ENCODE measurements around the gene PLA2G1B.
"Not testable (repeated sequence)": the region's sequence is repeated elsewhere in the genome, so short reads cannot be mapped to it uniquely, and the experiment has no call there.

PLA2G1B gene

GRCh38 chr12:120342175-120343038, 14.8 kb upstream of the PLA2G1B start:
- no peak for DNase-seq (ENCODE audit: low read depth)
- no peak for TF ChIP-seq CTCF (IDR thresholded peaks at IDR 0.05; ENCODE audit: insufficient read depth, low read depth, low read length, missing control alignments)
- no peak overlapping the region for H3K4me3 ChIP-seq (ENCODE audit: low read depth, low read length)

GRCh38 chr12:120339256-120339655, 11.7 kb upstream of the PLA2G1B start:
- no peak for TF ChIP-seq CTCF (IDR thresholded peaks at IDR 0.05; ENCODE audit: insufficient read depth, low read depth, low read length, missing control alignments)
- DNase-seq (ENCODE audit: low read depth): no peak
- no peak overlapping the region for H3K4me3 ChIP-seq (ENCODE audit: low read depth, low read length)

GRCh38 chr12:120337730-120338129, 10.2 kb upstream of the PLA2G1B start:
- no peak overlapping the region for H3K4me3 ChIP-seq (ENCODE audit: low read depth, low read length)
- no peak for TF ChIP-seq CTCF (IDR thresholded peaks at IDR 0.05; ENCODE audit: insufficient read depth, low read depth, low read length, missing control alignments)
- DNase-seq (ENCODE audit: low read depth): no peak

GRCh38 chr12:120336392-120336791, 8.8 kb upstream of the PLA2G1B start:
- DNase-seq (ENCODE audit: low read depth); H3K4me3 ChIP-seq (ENCODE audit: low read depth, low read length): not testable (repeated sequence)

GRCh38 chr12:120335447-120335846, 7.9 kb upstream of the PLA2G1B start:
- H3K4me3 ChIP-seq (ENCODE audit: low read depth, low read length): not testable (repeated sequence)
- TF ChIP-seq CTCF (IDR thresholded peaks at IDR 0.05; ENCODE audit: insufficient read depth, low read depth, low read length, missing control alignments): peak; percentile 58
- peak; percentile 70 for DNase-seq (ENCODE audit: low read depth)

GRCh38 chr12:120332523-120332922, 4.9 kb upstream of the PLA2G1B start:
- no peak for DNase-seq (ENCODE audit: low read depth)
- no peak overlapping the region for H3K4me3 ChIP-seq (ENCODE audit: low read depth, low read length)
- TF ChIP-seq CTCF (IDR thresholded peaks at IDR 0.05; ENCODE audit: insufficient read depth, low read depth, low read length, missing control alignments): no peak

GRCh38 chr12:120332041-120332440, 4.5 kb upstream of the PLA2G1B start:
- no peak for DNase-seq (ENCODE audit: low read depth)
- no peak for TF ChIP-seq CTCF (IDR thresholded peaks at IDR 0.05; ENCODE audit: insufficient read depth, low read depth, low read length, missing control alignments)
- H3K4me3 ChIP-seq (ENCODE audit: low read depth, low read length): no peak overlapping the region
